HG03439 (cell line): ENCODE results near the gene NR2C2AP.

Experiments
- ATAC-seq: cut with Tn5 transposase; IDR thresholded peaks from one replicate; pipeline ENCODE4 v1.9.1; 2021; ENCODE audit warnings: mild to moderate bottlenecking, moderate library complexity; ENCODE audit not compliant: unreplicated experiment

NR2C2AP gene

GRCh38 chr19:19152668-19153384 lies 50.4 kb downstream of the NR2C2AP start:
- ATAC-seq, result no peak

DNA sequence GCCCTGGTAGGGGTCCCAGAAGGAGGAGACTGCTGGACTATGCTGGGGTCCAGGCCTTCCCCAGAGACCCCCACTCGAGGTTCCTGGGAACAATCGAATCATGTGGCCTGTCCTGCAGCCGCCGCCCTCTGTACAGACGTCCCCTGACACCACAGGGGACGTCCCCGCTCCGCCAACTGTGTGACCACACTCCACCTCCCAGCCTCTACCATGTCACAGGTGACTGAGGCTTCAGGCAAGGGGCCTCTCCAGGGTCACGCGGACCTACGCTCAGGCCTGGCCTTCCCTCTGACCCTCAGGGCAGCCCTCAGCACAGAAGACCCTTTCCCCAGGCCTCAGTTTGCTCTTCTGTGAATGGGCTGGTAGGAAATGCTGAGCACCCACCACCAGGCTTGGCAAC lies 51.8 kb downstream of the NR2C2AP start:
- ATAC-seq, result no peak
